ENCODE results near the gene GAL3ST3. TPM values are rescaled to one million over a fixed set of nuclear protein-coding genes. Genes with fewer than 3 reads are reported as not detected.
"Not testable (repeated sequence)": the region's sequence is repeated elsewhere in the genome, so short reads cannot be mapped to it uniquely, and the experiment has no call there.

The GAL3ST3 gene
- total RNA-seq, 2 experiments from 2014 or later, result not detected

- Mint-ChIP-seq H3K9me3 (ENCODE audit: insufficient read depth) (no peaks in the 10 kb centered on the region), H3K36me3 (ENCODE audit: low read depth) (no peaks in the 10 kb centered on the region)
- POLR2A ChIA-PET, result interaction anchor here (1.1 to 1.4 kb wide), 2 partner anchors 9 to 41 kb away, joined by 3 to 7 read pairs; partner anchors contain the start of genes BANF1 and EIF1AD
These were observed 37.1 kb downstream of the GAL3ST3 start, which contains the start of gene CST6 for GRCh38 chr11:66011785-66012303. Gene CST6, plus strand, starts transcription at chr11:66012008. Its CDS starts 37 bp downstream, at chr11:66012045.

GRCh38 chr11:66011239-66011784 lies 37.6 kb downstream of the GAL3ST3 start:
- H3K27me3 Mint-ChIP-seq (ENCODE audit: low read depth), result peaks cover 27% of the 10 kb centered on the region
- DNase-seq, result no peak
- H3K27ac Mint-ChIP-seq, result no peak overlapping the region
- H3K36me3 Mint-ChIP-seq (ENCODE audit: low read depth), result no peaks in the 10 kb centered on the region
- POLR2A ChIA-PET, result interaction anchor here (1.1 to 1.4 kb wide), 2 partner anchors 9 to 41 kb away, joined by 3 to 7 read pairs; partner anchors contain the start of genes BANF1 and EIF1AD
- CTCF ChIA-PET, result interaction anchor here (1.0 to 1.6 kb wide), 4 partner anchors 11 to 57 kb away, joined by 5 to 8 read pairs (median 6); no protein-coding TSS in a partner anchor
- H3K9me3 Mint-ChIP-seq (ENCODE audit: insufficient read depth), result no peaks in the 10 kb centered on the region
- H3K4me1 Mint-ChIP-seq (ENCODE audit: low read depth), result peaks cover 3% of the 10 kb centered on the region
- no peak overlapping the region for H3K4me3 Mint-ChIP-seq
- ATAC-seq, result no peak

More at GRCh38 chr11:66011785-66012303, 37.1 kb downstream of the GAL3ST3 start, which contains the start of gene CST6:
- H3K27ac Mint-ChIP-seq, result no peak within 1 kb of the TSS
- peaks cover 3% of the 10 kb centered on the region for H3K4me1 Mint-ChIP-seq (ENCODE audit: low read depth)
- H3K4me3 Mint-ChIP-seq, result no peak within 1 kb of the TSS
- ATAC-seq, result peak; percentile 31
- H3K27me3 Mint-ChIP-seq (ENCODE audit: low read depth), result peaks cover 27% of the 10 kb centered on the region
- no peak for DNase-seq
- CTCF ChIA-PET, result interaction anchor here (1.0 to 1.6 kb wide), 4 partner anchors 10 to 57 kb away, joined by 5 to 8 read pairs (median 6); no protein-coding TSS in a partner anchor

- H3K36me3 Mint-ChIP-seq (ENCODE audit: low read depth); H3K27ac Mint-ChIP-seq; H3K9me3 Mint-ChIP-seq (ENCODE audit: insufficient read depth); H3K4me1 Mint-ChIP-seq (ENCODE audit: low read depth); H3K4me3 Mint-ChIP-seq; DNase-seq; POLR2A ChIA-PET; ATAC-seq: not testable (repeated sequence)
- CTCF ChIA-PET, result interaction anchor here (1.5 kb wide), 1 partner anchor 13 kb away, joined by 11 read pairs; no protein-coding TSS in a partner anchor
- H3K27me3 Mint-ChIP-seq (ENCODE audit: low read depth), result peaks cover 27% of the 10 kb centered on the region
These were observed 38.9 kb downstream of the GAL3ST3 start for GRCh38 chr11:66010036-66010435.

GRCh38 chr11:66008468-66009101 lies 40.4 kb downstream of the GAL3ST3 start:
- no peaks in the 10 kb centered on the region for H3K9me3 Mint-ChIP-seq (ENCODE audit: insufficient read depth)
- ChIA-PET POLR2A (no interaction called here), CTCF (interaction anchor here (1.1 to 1.8 kb wide), 4 partner anchors 14 to 43 kb away, joined by 3 to 12 read pairs (median 8); partner anchors contain the start of gene SF3B2)
- H3K36me3 Mint-ChIP-seq (ENCODE audit: low read depth), result peaks cover 19% of the 10 kb centered on the region
- H3K4me1 Mint-ChIP-seq (ENCODE audit: low read depth), result peaks cover 14% of the 10 kb centered on the region
- no peak overlapping the region for H3K27ac Mint-ChIP-seq
- no peak overlapping the region for H3K4me3 Mint-ChIP-seq
- no peak for DNase-seq
- H3K27me3 Mint-ChIP-seq (ENCODE audit: low read depth), result peaks cover 27% of the 10 kb centered on the region
- no peak for ATAC-seq

- peaks cover 19% of the 10 kb centered on the region for H3K4me1 Mint-ChIP-seq (ENCODE audit: low read depth)
These were observed 40.9 kb downstream of the GAL3ST3 start for GRCh38 chr11:66008095-66008467.

GRCh38 chr11:66007201-66007634 lies 41.7 kb downstream of the GAL3ST3 start:
- CTCF ChIA-PET, result interaction anchor here (1.1 to 1.8 kb wide), 2 partner anchors 15 to 38 kb away, joined by 4 to 12 read pairs; no protein-coding TSS in a partner anchor
- Mint-ChIP-seq H3K36me3 (ENCODE audit: low read depth) (peaks cover 29% of the 10 kb centered on the region), H3K4me1 (ENCODE audit: low read depth) (peaks cover 23% of the 10 kb centered on the region), H3K27me3 (ENCODE audit: low read depth) (peaks cover 15% of the 10 kb centered on the region), H3K27ac (no peak overlapping the region), H3K9me3 (ENCODE audit: insufficient read depth) (no peaks in the 10 kb centered on the region), H3K4me3 (no peak overlapping the region)
- DNase-seq, result no peak
- POLR2A ChIA-PET, result no interaction called here
- no peak for ATAC-seq

More at GRCh38 chr11:66008095-66008467, 40.9 kb downstream of the GAL3ST3 start:
- CTCF ChIA-PET, result interaction anchor here (0.5 to 1.8 kb wide), 4 partner anchors 14 to 61 kb away, joined by 3 to 12 read pairs (median 4); partner anchors contain the start of gene SF3B2
- DNase-seq, result no peak
- H3K27ac Mint-ChIP-seq, result no peak overlapping the region
- no peaks in the 10 kb centered on the region for H3K9me3 Mint-ChIP-seq (ENCODE audit: insufficient read depth)
- ATAC-seq, result no peak
- H3K36me3 Mint-ChIP-seq (ENCODE audit: low read depth), result peaks cover 24% of the 10 kb centered on the region
- POLR2A ChIA-PET, result no interaction called here
- H3K4me3 Mint-ChIP-seq, result no peak overlapping the region
- H3K27me3 Mint-ChIP-seq (ENCODE audit: low read depth), result peaks cover 22% of the 10 kb centered on the region

GRCh38 chr11:66006891-66007176 lies 42.1 kb downstream of the GAL3ST3 start:
- Mint-ChIP-seq H3K4me3 (no peak overlapping the region), H3K9me3 (ENCODE audit: insufficient read depth) (no peaks in the 10 kb centered on the region), H3K27me3 (ENCODE audit: low read depth) (peaks cover 12% of the 10 kb centered on the region), H3K36me3 (ENCODE audit: low read depth) (peaks cover 32% of the 10 kb centered on the region), H3K27ac (no peak overlapping the region), H3K4me1 (ENCODE audit: low read depth) (peaks cover 24% of the 10 kb centered on the region)
- ChIA-PET CTCF (interaction anchor here (1.8 kb wide), 1 partner anchor 16 kb away, joined by 12 read pairs; no protein-coding TSS in a partner anchor), POLR2A (no interaction called here)
- ATAC-seq (no peak), DNase-seq (no peak)

- Mint-ChIP-seq H3K9me3 (ENCODE audit: insufficient read depth) (no peaks in the 10 kb centered on the region), H3K27me3 (ENCODE audit: low read depth) (peaks cover 9% of the 10 kb centered on the region), H3K4me1 (ENCODE audit: low read depth) (peaks cover 21% of the 10 kb centered on the region), H3K27ac (no peak overlapping the region), H3K36me3 (ENCODE audit: low read depth) (peaks cover 36% of the 10 kb centered on the region), H3K4me3 (no peak overlapping the region)
- CTCF ChIA-PET, result no interaction called here
- DNase-seq, result no peak
- no peak for ATAC-seq
- POLR2A ChIA-PET, result no interaction called here
These were observed 42.6 kb downstream of the GAL3ST3 start for GRCh38 chr11:66006134-66006890.

GRCh38 chr11:66004186-66004585 lies 44.8 kb downstream of the GAL3ST3 start:
- ATAC-seq, result no peak
- Mint-ChIP-seq H3K27me3 (ENCODE audit: low read depth) (no peaks in the 10 kb centered on the region), H3K36me3 (ENCODE audit: low read depth) (peaks cover 49% of the 10 kb centered on the region), H3K27ac (peak overlapping the region; percentile 69), H3K4me3 (peak overlapping the region; percentile 58), H3K9me3 (ENCODE audit: insufficient read depth) (no peaks in the 10 kb centered on the region), H3K4me1 (ENCODE audit: low read depth) (peaks cover 39% of the 10 kb centered on the region)
- no peak for DNase-seq
- POLR2A ChIA-PET, result interaction anchor here (0.6 to 0.9 kb wide), 2 partner anchors 18 to 1788 kb away, joined by 3 read pairs; no protein-coding TSS in a partner anchor
- CTCF ChIA-PET, result interaction anchor here (1.2 kb wide), 1 partner anchor 41 kb away, joined by 4 read pairs; no protein-coding TSS in a partner anchor

GRCh38 chr11:66003291-66003690 lies 45.7 kb downstream of the GAL3ST3 start:
- ATAC-seq, result no peak
- Mint-ChIP-seq H3K27me3 (ENCODE audit: low read depth) (no peaks in the 10 kb centered on the region), H3K36me3 (ENCODE audit: low read depth) (peaks cover 58% of the 10 kb centered on the region), H3K27ac (peak overlapping the region; percentile 98), H3K9me3 (ENCODE audit: insufficient read depth) (no peaks in the 10 kb centered on the region), H3K4me1 (ENCODE audit: low read depth) (peaks cover 42% of the 10 kb centered on the region), H3K4me3 (peak overlapping the region; percentile 96)
- ChIA-PET POLR2A (interaction anchor here (0.7 to 1.9 kb wide), 8 partner anchors 10 to 503 kb away, joined by 3 to 9 read pairs (median 5); partner anchors contain the start of genes CCDC85B and FIBP), CTCF (interaction anchor here (1.1 to 1.5 kb wide), 7 partner anchors 10 to 143 kb away, joined by 3 to 15 read pairs (median 6); partner anchors contain the start of genes CCDC85B, FIBP, MUS81 and SF3B2)
- no peak for DNase-seq

GRCh38 chr11:66002648-66003225 lies 46.2 kb downstream of the GAL3ST3 start:
- peaks cover 63% of the 10 kb centered on the region for H3K36me3 Mint-ChIP-seq (ENCODE audit: low read depth)
- DNase-seq (no peak), ATAC-seq (peak; percentile 71)
- ChIA-PET CTCF (interaction anchor here (0.7 to 1.5 kb wide), 12 partner anchors 10 to 298 kb away, joined by 3 to 15 read pairs (median 4); partner anchors contain the start of genes CCDC85B, FIBP, MUS81 and SF3B2), POLR2A (interaction anchor here (0.6 to 1.9 kb wide), 24 partner anchors 9 to 503 kb away, joined by 3 to 9 read pairs (median 4); partner anchors contain the start of genes CCDC85B, CST6, FIBP and KAT5)
- peaks cover 42% of the 10 kb centered on the region for H3K4me1 Mint-ChIP-seq (ENCODE audit: low read depth)
- H3K27me3 Mint-ChIP-seq (ENCODE audit: low read depth), result no peaks in the 10 kb centered on the region
- no peaks in the 10 kb centered on the region for H3K9me3 Mint-ChIP-seq (ENCODE audit: insufficient read depth)
- peak overlapping the region; percentile 98 for H3K27ac Mint-ChIP-seq
- H3K4me3 Mint-ChIP-seq, result peak overlapping the region; percentile 96
